C4-2B (cell line): ENCODE results near the gene OR2A12.
"Not testable (repeated sequence)": the region's sequence is repeated elsewhere in the genome, so short reads cannot be mapped to it uniquely, and the experiment has no call there.

Source experiments
- H3K27ac ChIP-seq: fragments of 450-650 bp; 2 replicates; pipeline ENCODE4 v1.5.1; 2017
- ZFX ChIP-seq: fragments of 450-650 bp; IDR thresholded peaks from 2 replicates; pipeline ENCODE4 v1.6.1; 2017
- TF ChIP-seq, protein P1 (sequence below): fragments of 450-650 bp; conservative IDR thresholded peaks from 2 replicates; pipeline ENCODE4 v1.5.1; 2017; ENCODE audit warnings: mild to moderate bottlenecking

Gene OR2A12

DNA sequence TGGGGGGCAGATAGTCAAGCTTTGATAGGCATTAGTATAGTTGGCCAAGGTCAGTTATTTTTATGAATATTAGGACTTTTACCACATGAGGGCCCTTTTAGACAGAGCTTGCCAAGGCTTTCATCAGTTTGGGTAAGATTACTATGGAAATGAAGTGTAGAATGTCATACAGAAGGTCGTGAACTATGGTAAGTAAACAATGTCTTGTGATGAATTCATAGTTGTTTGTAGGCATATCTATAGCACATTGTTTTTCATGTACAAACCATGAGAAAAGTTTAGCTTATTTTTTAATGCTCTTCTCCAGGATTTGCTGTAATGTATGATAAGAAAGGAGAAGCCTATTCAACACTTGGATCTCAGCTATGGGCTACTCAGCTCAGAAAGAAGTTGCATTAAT lies 27.6 kb downstream of the OR2A12 start:
- TF ChIP-seq ZFX: no peak
- TF ChIP-seq, protein P1, sequence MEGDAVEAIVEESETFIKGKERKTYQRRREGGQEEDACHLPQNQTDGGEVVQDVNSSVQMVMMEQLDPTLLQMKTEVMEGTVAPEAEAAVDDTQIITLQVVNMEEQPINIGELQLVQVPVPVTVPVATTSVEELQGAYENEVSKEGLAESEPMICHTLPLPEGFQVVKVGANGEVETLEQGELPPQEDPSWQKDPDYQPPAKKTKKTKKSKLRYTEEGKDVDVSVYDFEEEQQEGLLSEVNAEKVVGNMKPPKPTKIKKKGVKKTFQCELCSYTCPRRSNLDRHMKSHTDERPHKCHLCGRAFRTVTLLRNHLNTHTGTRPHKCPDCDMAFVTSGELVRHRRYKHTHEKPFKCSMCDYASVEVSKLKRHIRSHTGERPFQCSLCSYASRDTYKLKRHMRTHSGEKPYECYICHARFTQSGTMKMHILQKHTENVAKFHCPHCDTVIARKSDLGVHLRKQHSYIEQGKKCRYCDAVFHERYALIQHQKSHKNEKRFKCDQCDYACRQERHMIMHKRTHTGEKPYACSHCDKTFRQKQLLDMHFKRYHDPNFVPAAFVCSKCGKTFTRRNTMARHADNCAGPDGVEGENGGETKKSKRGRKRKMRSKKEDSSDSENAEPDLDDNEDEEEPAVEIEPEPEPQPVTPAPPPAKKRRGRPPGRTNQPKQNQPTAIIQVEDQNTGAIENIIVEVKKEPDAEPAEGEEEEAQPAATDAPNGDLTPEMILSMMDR: no peak
- H3K27ac ChIP-seq: no peak overlapping the region

DNA sequence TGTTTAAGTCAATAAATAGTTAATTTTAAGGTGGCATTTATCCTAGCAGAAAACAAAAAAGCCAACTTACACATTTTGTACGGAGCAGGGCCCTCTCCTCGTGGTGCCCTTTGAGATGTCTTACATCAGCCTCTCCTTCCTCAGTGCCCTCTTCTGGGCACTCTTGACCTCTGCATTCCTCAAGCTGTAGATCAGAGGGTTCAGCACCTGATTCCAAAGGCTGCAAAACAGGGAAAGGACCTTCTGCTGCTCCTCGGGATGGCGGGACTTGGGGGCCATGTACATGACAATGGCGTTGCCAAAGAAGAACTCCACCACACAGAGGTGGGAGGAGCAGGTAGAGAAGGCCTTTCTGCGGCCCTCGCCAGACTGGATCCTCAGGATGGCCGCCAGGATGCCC lies 32.3 kb downstream of the OR2A12 start:
- H3K27ac ChIP-seq: no peak overlapping the region
- TF ChIP-seq, protein P1: peak; percentile 8; the same call in 1 of the 2 replicates
- no peak for TF ChIP-seq ZFX

DNA sequence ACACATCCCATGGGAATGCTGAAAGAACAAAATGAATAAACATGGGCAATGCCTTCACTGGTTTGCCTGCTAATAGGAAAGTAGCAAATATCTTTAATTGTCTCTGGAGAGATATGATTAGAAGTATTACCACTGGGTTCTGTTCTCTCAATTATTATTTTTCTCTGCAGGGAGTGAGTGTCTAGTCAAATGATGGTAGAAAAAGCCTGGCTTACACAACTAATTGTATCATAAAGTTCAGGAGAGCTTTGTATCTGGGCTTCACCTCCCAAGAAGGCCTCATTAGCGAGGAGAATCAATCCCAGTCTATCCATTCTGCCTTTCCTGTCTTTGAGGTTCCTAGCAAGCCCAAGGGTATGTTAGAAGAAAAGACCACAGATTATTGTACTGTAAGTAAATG lies 36.8 kb downstream of the OR2A12 start, which contains the start of gene OR2A14:
Gene OR2A14, plus strand, starts transcription at position 301 of the 400 bp plus-strand sequence. CDS start 5,937 bp downstream, outside the sequence.
- no peak for TF ChIP-seq ZFX
- TF ChIP-seq, protein P1: no peak
- no peak within 1 kb of the TSS for H3K27ac ChIP-seq

DNA sequence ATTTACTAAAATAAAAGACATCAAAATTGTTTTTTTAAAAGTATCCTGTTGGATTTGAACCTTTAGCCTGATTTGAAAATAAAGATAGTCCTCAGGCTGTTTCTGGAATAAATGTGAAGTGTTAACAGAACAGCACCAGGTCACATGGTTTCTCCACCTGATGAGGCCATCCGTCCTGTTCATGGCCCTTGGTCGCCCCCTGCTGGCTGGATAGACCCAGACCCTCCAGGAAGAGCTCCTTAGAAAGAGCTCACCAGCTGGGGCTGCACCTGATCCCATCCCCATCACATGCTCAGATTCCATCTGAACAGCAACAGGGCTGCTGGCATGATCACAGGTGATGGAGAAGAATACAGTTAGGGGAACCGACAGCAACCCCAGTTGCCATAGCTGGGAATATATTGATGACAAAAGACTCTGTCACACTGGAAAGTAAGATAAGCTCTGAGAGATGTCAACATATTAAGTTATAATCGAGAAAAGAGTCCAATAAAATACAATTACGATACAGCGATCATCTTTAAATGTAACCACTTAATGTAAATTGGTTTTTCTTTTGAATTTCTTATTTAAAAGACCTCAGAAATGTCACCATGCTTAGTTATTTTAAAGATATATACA lies 41.7 kb downstream of the OR2A12 start:
- TF ChIP-seq, protein P1: peak; percentile 98
- TF ChIP-seq ZFX: no peak

DNA sequence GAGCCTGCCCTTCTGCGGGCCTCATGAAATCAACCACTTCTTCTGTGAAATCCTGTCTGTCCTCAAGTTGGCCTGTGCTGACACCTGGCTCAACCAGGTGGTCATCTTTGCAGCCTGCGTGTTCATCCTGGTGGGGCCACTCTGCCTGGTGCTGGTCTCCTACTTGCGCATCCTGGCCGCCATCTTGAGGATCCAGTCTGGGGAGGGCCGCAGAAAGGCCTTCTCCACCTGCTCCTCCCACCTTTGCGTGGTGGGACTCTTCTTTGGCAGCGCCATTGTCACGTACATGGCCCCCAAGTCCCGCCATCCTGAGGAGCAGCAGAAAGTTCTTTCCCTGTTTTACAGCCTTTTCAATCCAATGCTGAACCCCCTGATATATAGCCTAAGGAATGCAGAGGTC lies 43.5 kb downstream of the OR2A12 start:
- H3K27ac ChIP-seq: not testable (repeated sequence)

More for the DNA sequence above, 41.7 kb downstream of the OR2A12 start:
- no peak overlapping the region for H3K27ac ChIP-seq

DNA sequence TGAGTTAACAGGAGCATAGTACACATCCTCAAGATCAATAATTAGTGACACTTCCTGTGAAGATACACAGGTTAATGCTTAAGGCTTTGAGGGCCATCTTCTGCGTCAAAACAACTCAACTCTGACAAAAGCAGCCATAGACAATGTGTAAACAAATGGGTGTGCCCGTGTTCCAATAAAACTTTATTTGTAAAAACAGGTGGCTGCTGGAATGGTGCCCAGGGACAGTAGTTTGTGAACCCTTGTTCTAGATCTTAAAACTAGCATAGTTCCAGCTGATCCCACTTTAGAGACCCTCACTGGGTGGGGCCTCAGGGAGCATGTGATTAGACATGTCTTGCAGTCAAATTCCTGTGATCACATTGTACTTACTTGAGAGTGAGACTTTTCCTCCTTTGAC lies 44.7 kb downstream of the OR2A12 start:
- H3K27ac ChIP-seq: no peak overlapping the region
- TF ChIP-seq, protein P1: no peak
- no peak for TF ChIP-seq ZFX

DNA sequence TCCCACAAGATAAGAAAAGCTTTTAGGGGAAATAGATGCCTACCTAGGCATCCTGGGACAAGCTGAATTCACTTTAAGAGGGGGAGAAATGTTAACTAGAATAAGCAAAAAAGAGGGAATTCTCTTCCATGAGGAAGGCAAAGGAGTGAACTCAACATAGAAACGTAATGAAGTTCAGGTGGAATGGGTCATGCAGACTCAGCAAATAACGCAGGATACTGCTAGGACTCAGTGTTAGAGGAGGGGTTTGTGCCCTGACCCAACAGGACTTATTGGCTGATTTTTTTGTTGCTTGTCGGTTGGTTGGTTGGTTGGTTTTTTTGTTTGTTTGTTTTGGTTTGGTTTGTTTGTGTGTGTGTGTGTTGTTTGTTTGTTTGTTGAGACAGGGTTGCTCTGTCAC lies 46.2 kb downstream of the OR2A12 start:
- TF ChIP-seq, protein P1: no peak
- TF ChIP-seq ZFX: no peak

DNA sequence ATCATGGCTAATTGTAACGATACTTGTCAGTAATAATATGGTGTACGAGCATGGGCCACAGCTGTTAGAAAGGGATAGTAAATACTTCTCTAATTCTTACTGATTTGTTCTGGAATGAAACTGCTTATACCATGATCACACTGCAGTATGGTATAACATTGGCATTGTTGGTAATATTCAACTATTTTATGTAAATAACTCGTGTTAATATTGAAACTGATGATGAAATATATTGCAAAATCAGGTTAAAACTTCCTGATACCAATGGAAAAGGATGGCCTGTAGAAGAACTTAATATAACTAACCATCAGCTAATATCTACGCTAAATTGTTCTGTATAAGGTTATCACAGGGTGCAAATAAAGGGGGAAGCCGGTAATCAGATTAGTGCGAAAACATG lies 47.2 kb downstream of the OR2A12 start:
- H3K27ac ChIP-seq: no peak overlapping the region
- TF ChIP-seq, protein P1: no peak
- no peak for TF ChIP-seq ZFX

More for the DNA sequence above, 46.2 kb downstream of the OR2A12 start:
- H3K27ac ChIP-seq: no peak overlapping the region
